Measurements from ENCODE around the gene TLR8. TPM values are rescaled to one million over a fixed set of nuclear protein-coding genes. Genes with fewer than 3 reads are reported as not detected.

The TLR8 gene
- total RNA-seq, 4 donors from 2014 or later, result 0.47 to 6.7 (median 1.7) TPM

DNA sequence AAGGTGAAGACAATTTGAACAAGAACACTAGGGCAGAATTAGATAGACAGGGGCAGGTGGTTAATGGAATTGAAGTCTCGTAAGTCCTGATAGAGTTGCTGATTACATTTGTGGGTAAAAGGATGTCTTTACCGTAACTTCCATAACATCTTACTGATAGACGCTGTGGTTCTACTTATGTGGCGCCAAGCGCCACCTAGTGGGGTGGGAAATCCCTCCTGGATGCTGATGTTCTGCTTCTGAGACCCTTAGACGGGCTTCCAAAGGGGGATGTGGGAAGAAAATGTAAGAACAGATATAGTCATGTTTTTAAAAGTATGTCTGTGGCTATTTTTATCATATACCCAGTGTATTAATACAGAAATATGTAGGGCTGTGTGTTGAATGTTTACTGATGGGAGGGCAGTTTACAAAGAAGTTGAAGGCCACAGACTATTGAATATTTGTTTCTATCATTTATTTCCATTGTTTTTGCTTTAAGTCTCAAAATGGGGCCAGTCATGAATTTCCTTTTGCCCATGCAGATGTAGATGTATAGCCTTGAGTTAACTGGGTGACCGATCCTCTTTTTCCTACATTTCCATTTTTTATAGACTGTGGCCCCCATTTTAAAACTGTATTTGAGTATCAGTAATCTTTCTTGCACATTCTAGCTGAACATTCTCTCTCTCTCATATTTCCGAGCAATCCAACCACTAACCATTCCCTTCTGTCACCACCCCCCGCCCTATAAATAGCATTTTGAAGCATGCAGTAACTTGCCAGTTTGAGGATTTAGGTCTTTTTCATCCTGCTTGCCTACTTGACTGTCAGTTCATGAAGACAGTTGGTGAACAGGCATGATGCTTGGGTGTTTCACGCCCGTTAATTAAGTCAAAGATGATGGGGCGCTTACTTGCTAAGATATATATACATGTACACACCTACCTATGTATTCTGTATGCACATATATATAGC, 12.1 kb upstream of the TLR8 start:
- H3K27me3 ChIP-seq, result no peaks in the 10 kb centered on the region
- H3K36me3 ChIP-seq, result no peaks in the 10 kb centered on the region
- ATAC-seq, result peak; percentile 48
- no peaks in the 10 kb centered on the region for H3K9me3 ChIP-seq
- WGBS, 2 donors (ENCODE audit: low coverage in 1 of 2), result 58 to 60% methylated on average over 4 to 5 of the region's 12 CpGs
- H3K27ac ChIP-seq, result no peak overlapping the region
- TF ChIP-seq, protein P1, sequence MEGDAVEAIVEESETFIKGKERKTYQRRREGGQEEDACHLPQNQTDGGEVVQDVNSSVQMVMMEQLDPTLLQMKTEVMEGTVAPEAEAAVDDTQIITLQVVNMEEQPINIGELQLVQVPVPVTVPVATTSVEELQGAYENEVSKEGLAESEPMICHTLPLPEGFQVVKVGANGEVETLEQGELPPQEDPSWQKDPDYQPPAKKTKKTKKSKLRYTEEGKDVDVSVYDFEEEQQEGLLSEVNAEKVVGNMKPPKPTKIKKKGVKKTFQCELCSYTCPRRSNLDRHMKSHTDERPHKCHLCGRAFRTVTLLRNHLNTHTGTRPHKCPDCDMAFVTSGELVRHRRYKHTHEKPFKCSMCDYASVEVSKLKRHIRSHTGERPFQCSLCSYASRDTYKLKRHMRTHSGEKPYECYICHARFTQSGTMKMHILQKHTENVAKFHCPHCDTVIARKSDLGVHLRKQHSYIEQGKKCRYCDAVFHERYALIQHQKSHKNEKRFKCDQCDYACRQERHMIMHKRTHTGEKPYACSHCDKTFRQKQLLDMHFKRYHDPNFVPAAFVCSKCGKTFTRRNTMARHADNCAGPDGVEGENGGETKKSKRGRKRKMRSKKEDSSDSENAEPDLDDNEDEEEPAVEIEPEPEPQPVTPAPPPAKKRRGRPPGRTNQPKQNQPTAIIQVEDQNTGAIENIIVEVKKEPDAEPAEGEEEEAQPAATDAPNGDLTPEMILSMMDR (IDR thresholded peaks at IDR 0.05), result peak; percentile 41 to 68 (median 47)
- no peak for TF ChIP-seq POLR2A (IDR thresholded peaks at IDR 0.05)
- H3K4me3 ChIP-seq, result no peak overlapping the region
- H3K4me1 ChIP-seq, result no peaks in the 10 kb centered on the region

DNA sequence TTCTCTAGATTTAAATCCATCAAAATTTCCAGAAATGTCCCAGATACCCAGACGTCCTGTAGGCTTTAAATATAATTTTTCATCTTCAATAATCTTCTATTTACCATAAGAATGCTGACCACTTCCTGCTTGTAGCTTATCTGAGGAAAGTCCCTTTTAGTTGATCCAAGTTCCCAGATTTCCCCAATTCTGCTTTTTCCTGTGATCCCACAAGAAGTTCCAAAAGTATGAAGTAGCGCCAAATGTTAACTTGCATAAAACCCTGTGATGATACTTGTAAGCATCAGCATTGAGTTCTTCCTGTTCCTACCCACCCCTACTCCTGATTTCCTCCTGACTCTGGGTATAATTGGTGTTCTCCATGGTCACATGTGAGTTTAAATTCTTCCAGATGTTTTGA, 10.6 kb upstream of the TLR8 start:
- Histone ChIP-seq H3K36me3 (no peaks in the 10 kb centered on the region), H3K9me3 (no peaks in the 10 kb centered on the region), H3K27me3 (no peaks in the 10 kb centered on the region), H3K4me1 (no peaks in the 10 kb centered on the region), H3K27ac (no peak overlapping the region), H3K4me3 (no peak overlapping the region)
- TF ChIP-seq, protein P1 (IDR thresholded peaks at IDR 0.05), result no peak
- TF ChIP-seq EP300 (IDR thresholded peaks at IDR 0.05), result no peak
- 42 to 52% methylated on average over 2 of the region's 2 CpGs for WGBS, 2 donors (ENCODE audit: low coverage in 1 of 2)
- no peak for ATAC-seq

DNA sequence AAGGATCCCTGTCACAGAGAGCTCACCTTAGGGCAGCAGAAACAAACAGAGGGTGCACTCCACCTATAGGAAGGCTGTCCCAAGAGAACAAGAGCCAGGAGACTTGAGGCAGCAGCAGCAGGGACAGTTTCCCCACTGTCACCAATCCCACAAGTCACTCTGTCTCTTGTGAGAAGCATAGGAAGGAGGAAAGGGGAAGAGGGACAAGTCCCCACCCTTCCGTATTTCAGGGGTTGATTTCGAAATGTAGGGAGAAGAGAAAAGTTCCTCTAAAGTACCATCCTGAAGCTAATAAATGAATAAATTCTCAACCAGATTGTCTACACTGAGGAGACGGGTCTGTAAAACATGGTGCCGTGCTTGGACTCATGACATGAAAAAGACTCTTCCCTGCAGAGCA, 9.5 kb upstream of the TLR8 start:
- TF ChIP-seq EP300 (IDR thresholded peaks at IDR 0.05), result no peak
- no peak for TF ChIP-seq POLR2A (IDR thresholded peaks at IDR 0.05)
- TF ChIP-seq POLR2AphosphoS5 (IDR thresholded peaks at IDR 0.05), result no peak
- TF ChIP-seq, protein P1 (IDR thresholded peaks at IDR 0.05), result no peak
- ATAC-seq, result no peak
- Histone ChIP-seq H3K4me1 (no peaks in the 10 kb centered on the region), H3K27me3 (no peaks in the 10 kb centered on the region), H3K27ac (no peak overlapping the region), H3K4me3 (no peak overlapping the region), H3K36me3 (no peaks in the 10 kb centered on the region), H3K9me3 (no peaks in the 10 kb centered on the region)
- 80 to 92% methylated on average over 2 to 4 of the region's 4 CpGs for WGBS, 2 donors (ENCODE audit: low coverage in 1 of 2)

DNA sequence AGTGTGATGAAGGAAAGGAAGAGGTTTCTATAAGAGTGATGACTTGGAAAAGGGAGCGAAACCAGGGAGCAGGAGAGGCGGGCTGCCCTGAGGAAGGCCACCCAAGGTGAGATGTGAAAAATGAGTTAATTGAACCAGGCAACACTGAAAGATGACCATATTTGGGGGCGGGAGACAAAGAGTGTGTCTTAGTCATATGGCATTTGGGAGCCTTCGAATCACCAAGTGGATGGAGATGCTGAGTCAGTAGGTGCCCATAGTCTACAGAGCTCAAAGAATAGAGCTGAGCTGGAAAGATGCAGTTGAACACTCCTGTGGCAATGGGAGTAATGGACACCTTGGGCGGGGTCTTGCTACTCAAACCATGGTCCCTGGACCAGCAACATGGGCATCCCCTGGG, 8.3 kb upstream of the TLR8 start:
- 91% methylated on average over 4 of the region's 5 CpGs; no CpG with 5 or more reads in 1 of the 2 donors for WGBS, 2 donors (ENCODE audit: low coverage in 1 of 2)
- ATAC-seq, result no peak
- Histone ChIP-seq H3K9me3 (no peaks in the 10 kb centered on the region), H3K27me3 (no peaks in the 10 kb centered on the region), H3K4me1 (no peaks in the 10 kb centered on the region), H3K4me3 (no peak overlapping the region), H3K27ac (no peak overlapping the region), H3K36me3 (no peaks in the 10 kb centered on the region)
- no peak for TF ChIP-seq POLR2AphosphoS5 (IDR thresholded peaks at IDR 0.05)
- TF ChIP-seq, protein P1 (IDR thresholded peaks at IDR 0.05), result no peak
- no peak for TF ChIP-seq POLR2A (IDR thresholded peaks at IDR 0.05)

DNA sequence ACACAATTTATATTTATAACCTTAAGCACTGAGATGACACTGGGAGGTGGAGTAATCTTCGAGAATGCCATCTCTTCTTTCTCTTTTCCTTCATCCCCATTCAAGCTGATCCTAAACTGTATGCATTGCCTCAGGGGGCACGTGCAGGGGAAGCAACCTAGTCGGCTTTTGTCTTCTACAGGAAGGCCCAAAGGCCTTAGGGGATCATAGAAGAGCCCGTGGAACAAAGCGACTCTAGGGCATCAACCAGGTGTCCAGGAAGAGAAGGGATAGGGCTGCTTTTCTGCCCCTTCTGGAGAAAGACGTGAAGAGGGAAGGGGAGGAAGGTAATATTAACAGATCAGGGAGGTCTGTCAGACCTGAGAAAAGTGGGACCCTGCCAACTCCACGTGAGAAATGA, 6.9 kb upstream of the TLR8 start:
- H3K36me3 ChIP-seq, result no peaks in the 10 kb centered on the region
- no peaks in the 10 kb centered on the region for H3K4me1 ChIP-seq
- no peak for ATAC-seq
- H3K27ac ChIP-seq, result no peak overlapping the region
- no peaks in the 10 kb centered on the region for H3K27me3 ChIP-seq
- no peak overlapping the region for H3K4me3 ChIP-seq
- H3K9me3 ChIP-seq, result no peaks in the 10 kb centered on the region
- TF ChIP-seq EP300 (IDR thresholded peaks at IDR 0.05) (no peak), POLR2A (IDR thresholded peaks at IDR 0.05) (no peak), POLR2AphosphoS5 (IDR thresholded peaks at IDR 0.05) (no peak)
- TF ChIP-seq, protein P1 (IDR thresholded peaks at IDR 0.05), result no peak
- 42% methylated on average over 3 of the region's 7 CpGs; no CpG with 5 or more reads in 1 of the 2 donors for WGBS, 2 donors (ENCODE audit: low coverage in 1 of 2)

All from gastroesophageal sphincter (tissue), 4 donors.